Forelimb muscle (tissue), 1 donor: ENCODE measurements around the gene GLYATL3. TPM values are rescaled to one million over a fixed set of nuclear protein-coding genes. Genes with fewer than 3 reads are reported as not detected.

Experiments
- DNase-seq: peaks from one replicate; pipeline ENCODE4 v3.0.0-alpha.2; 2013; ENCODE audit warnings: low read depth
- polyA plus RNA-seq: library from polyadenylated mRNA; unstranded; fragments of 120-200 nt; gene quantifications from one replicate; pipeline ENCODE4 v1.2.1, GENCODE V29; 2013; ENCODE audit not compliant: insufficient read length

GLYATL3 gene
- polyA plus RNA-seq, 1 donor: not detected

- DNase-seq: no peak
Observed at GRCh38 chr6:49548613-49549304, 49.0 kb downstream of the GLYATL3 start.

GRCh38 chr6:49549691-49550491 is 50.2 kb downstream of the GLYATL3 start:
- no peak for DNase-seq

DNA sequence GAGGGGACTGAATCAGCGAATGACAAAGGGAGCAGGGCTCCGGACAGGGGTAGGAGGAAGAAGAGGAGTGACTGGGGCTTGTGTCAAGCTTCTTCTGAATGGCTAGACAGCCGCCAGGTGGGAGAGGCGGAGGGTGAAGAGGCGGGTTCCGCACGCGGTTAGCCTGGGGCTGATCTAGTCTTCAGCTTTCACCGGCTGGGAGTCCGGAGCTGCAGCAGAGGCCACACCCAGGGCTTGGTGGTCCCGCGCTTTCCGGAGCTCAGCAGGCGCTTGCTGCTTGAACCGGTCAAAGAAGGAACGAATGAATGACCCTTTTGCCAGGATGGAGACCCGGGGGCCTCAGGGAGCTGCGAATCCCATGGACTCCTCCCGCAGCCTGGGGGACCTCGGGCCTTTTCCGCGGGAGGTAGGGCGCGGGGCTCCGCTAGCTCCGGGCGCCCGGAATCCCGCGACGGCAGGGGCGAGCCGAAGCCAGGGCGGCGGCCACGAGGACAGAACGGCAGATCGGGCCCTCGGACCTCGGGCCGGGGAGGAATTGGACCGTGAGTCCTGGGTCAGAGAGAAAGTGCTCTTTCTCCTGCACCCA is 50.9 kb downstream of the GLYATL3 start, which contains the start of gene C6orf141:
TSS of gene C6orf141 (plus strand) at position 177 of the 586 bp plus-strand sequence. CDS start at position 302, 125 bp downstream.
- no peak for DNase-seq

DNA sequence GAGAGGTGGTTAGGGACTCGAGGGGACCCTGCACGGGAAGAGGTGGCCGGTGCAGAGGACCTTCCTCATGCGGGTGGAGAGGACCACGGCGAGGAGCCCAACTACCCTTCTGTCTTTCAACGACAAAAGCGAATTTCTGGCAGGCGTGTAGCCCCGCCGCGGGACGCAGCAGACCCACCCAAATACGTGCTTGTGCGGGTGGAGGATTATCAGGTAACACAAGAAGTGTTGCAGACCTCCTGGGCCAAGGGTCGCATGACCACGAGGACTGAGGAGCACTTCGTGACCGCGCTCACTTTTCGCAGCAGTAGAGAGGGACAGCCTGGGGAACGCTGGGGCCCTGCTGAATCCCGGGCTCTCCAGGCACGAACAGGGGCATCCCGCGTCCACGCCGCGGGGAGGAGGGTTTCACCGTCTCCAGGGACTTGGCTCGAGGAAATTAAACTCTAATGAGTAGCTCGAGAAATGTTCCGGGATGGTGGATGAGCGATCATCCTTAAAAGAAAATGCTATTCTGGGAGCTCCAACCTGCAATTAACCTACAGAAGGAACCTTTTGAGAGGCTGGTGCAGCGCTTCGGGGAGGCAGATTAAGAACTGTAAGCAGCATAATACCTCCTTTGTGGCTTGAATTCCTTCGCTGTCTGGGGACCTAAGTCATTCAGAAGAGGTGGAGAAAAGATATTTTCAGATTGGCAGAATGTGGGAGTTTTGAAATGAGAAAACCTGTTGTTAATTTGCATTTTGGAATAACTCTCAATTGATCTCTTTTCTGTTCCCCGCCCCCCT is 51.5 kb downstream of the GLYATL3 start:
- DNase-seq: no peak

GRCh38 chr6:49551866-49552129 is 52.1 kb downstream of the GLYATL3 start:
- DNase-seq: no peak

DNA sequence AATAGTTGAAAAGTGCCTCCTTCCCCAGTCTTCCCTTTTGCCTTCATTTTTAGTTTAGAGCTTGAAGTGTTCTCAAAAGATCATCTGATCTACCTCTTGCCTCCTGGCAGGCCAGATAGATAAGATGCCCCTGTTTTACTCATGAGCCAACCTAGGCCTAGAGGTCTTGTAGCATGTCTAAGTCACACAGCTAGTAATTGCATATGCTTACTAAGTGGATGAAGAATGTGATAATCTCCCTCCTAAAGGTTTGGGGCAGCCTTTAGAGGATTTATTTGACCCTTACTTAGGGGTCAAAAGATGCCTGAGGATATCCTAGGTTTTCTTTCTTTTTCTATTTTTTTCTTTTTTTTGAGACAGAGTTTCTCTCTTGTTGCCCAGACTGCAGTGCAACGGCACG is 52.9 kb downstream of the GLYATL3 start:
- DNase-seq: no peak

GRCh38 chr6:49553384-49553783 is 53.7 kb downstream of the GLYATL3 start:
- no peak for DNase-seq

- DNase-seq: no peak
Observed at GRCh38 chr6:49555951-49556350, 56.2 kb downstream of the GLYATL3 start.

DNA sequence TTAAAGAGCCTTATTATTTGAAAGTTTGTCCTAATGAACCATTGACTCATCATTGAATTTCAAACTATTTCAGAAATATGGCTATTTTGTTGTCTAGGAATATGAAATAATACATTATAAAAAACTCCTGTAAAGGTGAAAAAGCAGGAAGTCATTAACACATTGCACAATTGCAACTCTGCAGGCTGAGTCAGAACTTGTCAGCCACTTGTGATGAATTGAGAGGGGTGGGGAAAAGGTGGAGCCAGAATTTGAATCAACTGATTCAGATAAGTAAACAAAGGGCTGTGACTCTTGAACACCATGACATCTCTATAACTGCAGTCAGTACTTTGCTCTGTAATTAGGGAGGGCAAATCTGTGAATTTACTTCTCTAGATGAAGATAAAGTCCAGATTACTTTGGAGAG is 56.7 kb downstream of the GLYATL3 start:
- DNase-seq: no peak

GRCh38 chr6:49557177-49557576 is 57.5 kb downstream of the GLYATL3 start:
- DNase-seq: no peak

DNA sequence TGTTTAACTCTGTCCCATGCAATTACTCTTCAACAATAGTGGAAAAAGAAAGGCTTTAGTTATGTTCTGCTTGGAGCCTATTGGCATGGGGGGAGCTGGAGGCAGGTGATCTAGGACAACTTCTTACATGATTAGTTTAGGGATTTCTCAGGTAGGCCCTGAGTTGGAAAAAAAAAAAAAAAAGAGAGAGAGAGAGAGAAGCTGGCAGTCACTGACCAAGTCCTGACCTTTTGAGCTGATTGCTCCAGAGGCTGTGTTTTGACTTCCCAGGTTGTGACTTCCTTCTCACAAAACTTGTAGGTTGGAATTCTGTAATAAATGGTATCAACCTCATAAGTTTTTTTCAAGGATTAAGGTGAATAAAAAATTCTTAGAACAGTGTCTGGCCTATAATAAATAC is 58.5 kb downstream of the GLYATL3 start:
- DNase-seq: no peak

DNA sequence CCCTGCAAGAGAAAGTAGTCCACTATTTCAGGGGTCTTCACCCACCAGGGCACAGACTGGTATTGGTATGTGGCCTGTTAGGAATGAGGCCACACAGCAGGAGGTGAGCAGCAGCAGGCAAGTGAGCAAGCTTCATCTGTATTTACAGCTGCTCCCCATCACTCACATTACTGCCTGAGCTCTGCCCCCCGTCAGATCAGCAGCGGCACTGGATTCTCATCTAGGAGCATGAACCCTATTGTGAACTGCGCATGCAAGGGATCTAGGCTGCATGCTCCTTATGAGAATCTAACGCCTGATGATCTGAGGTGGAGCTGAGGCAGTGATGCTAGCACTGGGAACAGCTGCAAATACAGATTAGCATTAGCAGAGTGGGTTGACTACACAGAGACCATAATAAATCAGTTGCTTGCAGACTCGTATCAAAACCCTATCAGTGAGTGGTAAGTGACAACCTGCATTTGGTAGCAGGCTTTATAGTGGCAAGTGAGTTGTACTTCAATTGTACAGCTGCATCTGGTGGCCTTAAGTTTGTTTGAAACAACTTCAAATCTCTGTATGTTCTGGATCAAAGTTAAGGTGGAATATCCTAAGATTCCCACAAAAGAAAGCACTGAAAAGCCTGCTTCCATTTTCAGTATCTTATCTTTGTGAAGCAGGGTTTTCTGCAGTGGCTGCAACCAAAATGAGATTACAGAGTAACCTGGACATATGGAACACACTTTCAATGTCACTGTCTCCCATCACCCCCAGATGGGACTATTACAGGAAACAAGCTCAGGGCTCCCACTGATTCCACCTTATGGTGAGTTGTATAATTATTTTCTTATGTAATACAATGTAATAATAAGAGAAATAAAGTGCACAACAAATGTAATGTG is 63.5 kb downstream of the GLYATL3 start:
- DNase-seq: no peak

DNA sequence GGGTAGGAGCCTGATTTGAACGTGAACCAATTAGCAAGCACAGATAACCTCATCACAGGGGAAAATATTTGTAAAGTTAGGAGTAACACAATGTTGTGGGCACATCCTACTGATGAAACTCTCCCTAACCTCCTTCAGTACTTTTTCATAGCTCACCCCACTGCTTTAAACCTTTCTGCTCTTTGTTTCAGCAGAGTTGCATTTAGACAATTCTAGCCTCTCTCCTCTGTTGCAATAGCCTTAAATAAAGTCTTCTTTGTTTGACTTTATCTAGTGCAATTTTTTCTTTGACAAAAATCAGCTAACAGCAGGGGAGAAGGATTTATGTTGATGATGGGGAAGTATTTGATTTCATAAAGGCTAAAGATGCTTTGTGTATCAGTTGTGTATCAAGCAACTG is 64.8 kb downstream of the GLYATL3 start:
- DNase-seq: no peak

GRCh38 chr6:49565261-49565660 is 65.5 kb downstream of the GLYATL3 start:
- no peak for DNase-seq

DNA sequence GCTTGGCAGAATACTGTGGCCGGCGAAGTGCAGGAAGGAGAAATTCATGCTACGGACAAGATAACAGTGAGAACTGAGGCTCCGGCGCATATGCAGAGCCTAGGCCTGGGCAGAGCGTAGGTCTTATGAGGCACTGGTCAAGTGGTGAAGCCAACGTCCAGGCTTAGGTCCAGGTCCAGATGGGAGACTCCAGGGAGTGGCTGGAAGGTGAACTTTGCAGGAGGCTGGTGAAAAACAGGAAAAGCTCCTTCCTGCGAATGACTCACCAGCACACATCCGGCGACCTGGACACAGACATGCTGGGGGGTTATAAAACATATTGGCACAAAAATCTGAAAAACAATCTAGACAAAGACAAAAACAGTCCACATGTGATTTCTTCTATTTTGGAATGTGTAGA is 66.1 kb downstream of the GLYATL3 start:
- no peak for DNase-seq

DNA sequence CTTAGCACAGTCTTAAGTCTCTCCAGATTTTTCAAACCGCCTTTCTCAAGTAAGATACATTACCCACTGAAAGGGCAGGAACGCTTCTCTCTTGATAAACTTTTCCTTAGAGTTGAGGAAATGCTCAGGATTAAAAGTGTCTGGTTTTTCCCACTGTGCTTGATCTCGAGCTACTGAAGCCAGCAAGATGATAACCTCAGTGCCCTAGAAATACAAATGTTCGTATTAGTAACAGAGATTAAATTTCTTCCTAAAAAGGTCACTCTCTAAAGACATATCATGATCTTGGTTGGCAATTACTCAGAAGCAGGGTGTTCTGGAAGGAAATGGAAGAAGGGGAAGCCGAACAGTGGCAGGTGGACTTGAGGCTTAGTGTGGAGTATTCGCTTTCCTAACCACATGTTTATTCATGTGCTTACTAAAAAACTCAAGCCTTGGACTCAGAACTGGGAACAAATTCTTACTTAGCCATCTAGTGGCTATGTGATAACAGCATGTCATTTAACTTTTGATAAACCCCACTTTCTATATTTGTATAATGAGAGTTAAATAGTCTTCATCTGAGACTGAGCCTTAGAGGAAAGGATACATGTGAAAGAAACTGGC is 70.9 kb downstream of the GLYATL3 start:
- no peak for DNase-seq

DNA sequence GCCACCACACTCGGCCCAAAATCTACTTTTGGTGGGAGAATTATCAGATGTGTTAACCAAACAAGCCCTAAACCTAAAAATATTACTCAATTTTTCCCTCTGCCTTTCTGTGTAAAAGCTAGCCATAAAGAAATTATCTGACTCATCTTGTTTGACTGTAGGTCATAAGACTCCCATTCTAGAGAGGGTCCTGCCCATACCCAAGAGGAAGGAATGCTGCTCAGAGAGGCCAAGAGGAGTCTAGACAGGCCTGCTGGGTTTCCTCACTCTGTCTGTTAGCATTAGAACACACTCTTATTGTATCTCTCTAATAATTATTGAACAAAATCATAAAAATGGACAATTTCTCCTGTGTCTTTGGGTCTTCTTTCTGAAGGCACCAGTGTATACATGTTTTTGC is 76.9 kb downstream of the GLYATL3 start:
- DNase-seq: no peak
